Stimulated activated naive CD8-positive, alpha-beta T cell treated with anti-CD3 and anti-CD28 coated beads, Interleukin-15, Interleukin-2, amounts not matched to agents 100 ng/mL and 50 ng/mL, for 24 hours (primary cell): ENCODE results near the gene NME3.

Experiments used
- H3K27ac Mint-ChIP-seq: one replicate; pipeline ENCODE4 v1.8.0; 2021; ENCODE audit warnings: mild to moderate bottlenecking, mixed read lengths
- H3K27me3 Mint-ChIP-seq: one replicate; pipeline ENCODE4 v1.8.0; 2021; ENCODE audit warnings: mixed read lengths
- H3K36me3 Mint-ChIP-seq: one replicate; pipeline ENCODE4 v1.8.0; 2021; ENCODE audit warnings: low read depth, mixed read lengths
- H3K4me1 Mint-ChIP-seq: one replicate; pipeline ENCODE4 v1.8.0; 2021; ENCODE audit warnings: low read depth, mixed read lengths
- H3K4me3 Mint-ChIP-seq: one replicate; pipeline ENCODE4 v1.8.0; 2021; ENCODE audit warnings: mild to moderate bottlenecking, mixed read lengths
- H3K9me3 Mint-ChIP-seq: one replicate; pipeline ENCODE4 v1.8.0; 2021; ENCODE audit warnings: mixed read lengths

NME3 gene

GRCh38 chr16:1726661-1727502, 44.5 kb downstream of the NME3 start:
- H3K36me3 Mint-ChIP-seq, result peaks cover 24% of the 10 kb centered on the region
- H3K27ac Mint-ChIP-seq, result no peak overlapping the region

GRCh38 chr16:1724491-1724890, 46.9 kb downstream of the NME3 start:
- Mint-ChIP-seq H3K4me1 (peaks cover 34% of the 10 kb centered on the region), H3K36me3 (peaks cover 24% of the 10 kb centered on the region), H3K27ac (no peak overlapping the region), H3K9me3 (no peaks in the 10 kb centered on the region), H3K27me3 (no peaks in the 10 kb centered on the region), H3K4me3 (no peak overlapping the region)

More at GRCh38 chr16:1726661-1727502, 44.5 kb downstream of the NME3 start:
- Mint-ChIP-seq H3K9me3 (no peaks in the 10 kb centered on the region), H3K27me3 (no peaks in the 10 kb centered on the region), H3K4me1 (peaks cover 19% of the 10 kb centered on the region), H3K4me3 (no peak overlapping the region)

DNA sequence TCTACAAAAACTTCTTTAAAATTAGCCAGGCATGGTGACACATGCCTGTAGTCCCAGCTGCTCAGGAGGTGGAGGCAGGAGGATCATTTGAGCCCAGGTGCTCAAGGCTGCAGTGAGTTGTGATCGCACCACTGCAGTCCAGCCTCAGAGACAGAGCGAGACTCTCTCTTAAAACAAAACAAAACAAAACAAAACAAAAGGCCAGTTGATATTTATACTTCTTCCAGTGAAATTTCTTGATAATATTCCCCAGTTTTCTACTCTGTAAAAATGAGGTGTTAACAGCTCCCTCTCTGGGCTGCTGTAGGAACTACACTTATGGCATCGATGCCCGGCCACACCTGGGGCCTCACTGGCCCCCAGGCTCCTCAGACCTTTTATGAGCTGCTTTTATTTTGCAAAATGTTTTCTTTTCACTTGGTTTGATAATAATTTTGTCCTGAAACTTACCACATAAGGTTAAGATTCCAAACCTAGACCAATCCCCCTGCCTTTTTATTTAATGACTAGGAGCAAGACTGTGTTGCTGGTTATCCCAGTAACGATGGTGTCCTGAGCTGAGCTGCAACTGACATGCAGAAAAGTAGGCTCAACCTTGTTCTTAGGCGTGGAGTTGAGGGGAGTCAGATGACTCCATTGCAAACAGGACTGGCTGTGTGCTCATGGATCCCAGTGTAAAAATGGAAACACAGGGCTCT, 47.7 kb downstream of the NME3 start:
- H3K27ac Mint-ChIP-seq, result no peak overlapping the region
- peaks cover 20% of the 10 kb centered on the region for H3K36me3 Mint-ChIP-seq

DNA sequence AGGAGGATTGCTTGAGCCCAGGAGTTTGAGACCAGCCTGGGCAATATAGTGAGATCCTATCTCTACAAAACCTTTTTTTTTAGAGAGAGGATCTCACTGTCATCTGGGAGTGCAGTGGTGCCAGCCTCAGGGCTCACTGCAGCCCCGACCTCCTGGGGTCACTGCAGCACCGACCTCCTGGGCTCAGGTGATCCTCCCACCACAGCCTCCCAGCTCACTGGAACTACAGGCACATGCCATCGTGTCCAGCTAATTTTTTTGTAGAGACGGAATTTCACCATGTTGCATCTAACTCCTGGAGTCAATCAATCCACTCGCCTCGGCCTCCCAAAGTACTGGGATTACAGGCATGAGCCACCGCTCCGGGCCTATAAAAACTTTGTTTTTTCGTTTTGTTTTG, 50.0 kb downstream of the NME3 start:
- no peaks in the 10 kb centered on the region for H3K9me3 Mint-ChIP-seq
- peaks cover 51% of the 10 kb centered on the region for H3K4me1 Mint-ChIP-seq
- no peak overlapping the region for H3K27ac Mint-ChIP-seq
- no peaks in the 10 kb centered on the region for H3K27me3 Mint-ChIP-seq
- peaks cover 9% of the 10 kb centered on the region for H3K36me3 Mint-ChIP-seq
- no peak overlapping the region for H3K4me3 Mint-ChIP-seq

More for the DNA sequence above, 47.7 kb downstream of the NME3 start:
- peaks cover 43% of the 10 kb centered on the region for H3K4me1 Mint-ChIP-seq
- no peak overlapping the region for H3K4me3 Mint-ChIP-seq
- no peaks in the 10 kb centered on the region for H3K27me3 Mint-ChIP-seq
- H3K9me3 Mint-ChIP-seq, result no peaks in the 10 kb centered on the region
